Thyroid gland (tissue), 4 donors: Measurements from ENCODE around the gene SPRR3. TPM values are rescaled to one million over a fixed set of nuclear protein-coding genes. Genes with fewer than 3 reads are reported as not detected.

Experiments
- DNase-seq, 2 donors: peaks; one replicate each; pipeline ENCODE4 v3.0.0-alpha.2; 2019
- H3K27ac ChIP-seq, 3 donors: fragments of 200-600 bp; sonication (generic); 1 replicate in 2 of 3; 2 replicates in 1 of 3; pipeline ENCODE4 v1.5.1; 2016 to 2019; ENCODE audit warnings: mild to moderate bottlenecking in 1 of 3, moderate library complexity in 1 of 3
- H3K27me3 ChIP-seq: fragments of 200-600 bp; sonication (generic); one replicate; pipeline ENCODE4 v1.5.1; 2019
- H3K36me3 ChIP-seq, 2 donors: fragments of 200-600 bp; sonication (generic); one replicate each; pipeline ENCODE4 v1.5.1; 2016 to 2019
- H3K4me1 ChIP-seq, 2 donors: fragments of 200-600 bp; sonication (generic); one replicate each; pipeline ENCODE4 v1.5.1; 2017 to 2019
- H3K4me3 ChIP-seq, 3 donors: fragments of 200-600 bp; sonication (generic); replicated peaks in 1 of 3; 1 replicate in 2 of 3; 2 replicates in 1 of 3; pipeline ENCODE4 v1.5.1; 2016; ENCODE audit warnings: mild to moderate bottlenecking in 1 of 3
- H3K9me3 ChIP-seq: fragments of 200-600 bp; sonication (generic); one replicate; pipeline ENCODE4 v1.5.1; 2017
- POLR2A ChIP-seq, 2 donors: fragments of 450-650 bp; IDR thresholded peaks; one replicate each; pipeline ENCODE4 v1.6.1; 2017; ENCODE audit warnings: antibody characterized with exemption in 2 of 2, mild to moderate bottlenecking in 2 of 2, moderate library complexity in 1 of 2
- WGBS, 2 donors: methylation state at CpG; one replicate each; pipeline ENCODE4 v1.1.5; 2017; 5-methylcytosine and 5-hydroxymethylcytosine counted together
- intact Hi-C: fragments of 100-400 bp; cut with DNase I; formaldehyde crosslinking; loops from one replicate; pipeline ENCODE4 v1.15.1; 2023
- total RNA-seq, 4 donors: library from RNA; depleted of rRNA; stranded (reverse); fragments of >200 nt; gene quantifications; one replicate each; pipeline ENCODE4 v1.2.3, GENCODE V29; 2016
- TF ChIP-seq, protein P1 (sequence below), 6 experiments: fragments of 200-600 bp in 3 of 6; fragments of 450-650 bp in 3 of 6; sonication (generic) in 3 of 6; IDR thresholded peaks; one replicate each; pipeline ENCODE4 v1.5.1; 2016 to 2019; ENCODE audit warnings: antibody characterized with exemption in 6 of 6, mild to moderate bottlenecking in 2 of 6, inconsistent platforms in 1 of 6, moderate library complexity in 1 of 6

Gene SPRR3
- total RNA-seq, 4 donors from 2014 or later = not detected

- Histone ChIP-seq H3K4me1 (no peaks in the 10 kb centered on the region), H3K27ac (no peak overlapping the region), H3K27me3 (no peaks in the 10 kb centered on the region), H3K36me3 (no peaks in the 10 kb centered on the region), H3K9me3 (no peaks in the 10 kb centered on the region), H3K4me3 (no peak overlapping the region)
- DNase-seq = no peak
- intact Hi-C loops = no loop called here
- no peak for TF ChIP-seq POLR2A (IDR thresholded peaks at IDR 0.05)
- TF ChIP-seq, protein P1, sequence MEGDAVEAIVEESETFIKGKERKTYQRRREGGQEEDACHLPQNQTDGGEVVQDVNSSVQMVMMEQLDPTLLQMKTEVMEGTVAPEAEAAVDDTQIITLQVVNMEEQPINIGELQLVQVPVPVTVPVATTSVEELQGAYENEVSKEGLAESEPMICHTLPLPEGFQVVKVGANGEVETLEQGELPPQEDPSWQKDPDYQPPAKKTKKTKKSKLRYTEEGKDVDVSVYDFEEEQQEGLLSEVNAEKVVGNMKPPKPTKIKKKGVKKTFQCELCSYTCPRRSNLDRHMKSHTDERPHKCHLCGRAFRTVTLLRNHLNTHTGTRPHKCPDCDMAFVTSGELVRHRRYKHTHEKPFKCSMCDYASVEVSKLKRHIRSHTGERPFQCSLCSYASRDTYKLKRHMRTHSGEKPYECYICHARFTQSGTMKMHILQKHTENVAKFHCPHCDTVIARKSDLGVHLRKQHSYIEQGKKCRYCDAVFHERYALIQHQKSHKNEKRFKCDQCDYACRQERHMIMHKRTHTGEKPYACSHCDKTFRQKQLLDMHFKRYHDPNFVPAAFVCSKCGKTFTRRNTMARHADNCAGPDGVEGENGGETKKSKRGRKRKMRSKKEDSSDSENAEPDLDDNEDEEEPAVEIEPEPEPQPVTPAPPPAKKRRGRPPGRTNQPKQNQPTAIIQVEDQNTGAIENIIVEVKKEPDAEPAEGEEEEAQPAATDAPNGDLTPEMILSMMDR (IDR thresholded peaks at IDR 0.05) = no peak
- WGBS, 2 donors = 77 to 85% methylated on average over 4 of the region's 4 CpGs
These were observed 29.2 kb upstream of the SPRR3 start for GRCh38 chr1:152972196-152972886.

- H3K9me3 ChIP-seq = no peaks in the 10 kb centered on the region
- intact Hi-C loops = no loop called here
- WGBS, 2 donors = 77 to 79% methylated on average over 1 of the region's 1 CpG
- DNase-seq = no peak
- H3K27me3 ChIP-seq = no peaks in the 10 kb centered on the region
- no peaks in the 10 kb centered on the region for H3K4me1 ChIP-seq
- no peak overlapping the region for H3K4me3 ChIP-seq
- H3K36me3 ChIP-seq = no peaks in the 10 kb centered on the region
- H3K27ac ChIP-seq = no peak overlapping the region
- TF ChIP-seq POLR2A (IDR thresholded peaks at IDR 0.05) = no peak
- TF ChIP-seq, protein P1 (IDR thresholded peaks at IDR 0.05) = no peak
These were observed 24.9 kb upstream of the SPRR3 start for GRCh38 chr1:152976688-152977087.

- Histone ChIP-seq H3K4me1 (no peaks in the 10 kb centered on the region), H3K36me3 (no peaks in the 10 kb centered on the region), H3K4me3 (no peak overlapping the region), H3K27me3 (no peaks in the 10 kb centered on the region), H3K9me3 (no peaks in the 10 kb centered on the region), H3K27ac (no peak overlapping the region)
- DNase-seq = no peak
- intact Hi-C loops = no loop called here
- TF ChIP-seq, protein P1 (IDR thresholded peaks at IDR 0.05) = no peak
- no peak for TF ChIP-seq POLR2A (IDR thresholded peaks at IDR 0.05)
These were observed 23.9 kb upstream of the SPRR3 start for GRCh38 chr1:152977614-152978013.

- 64 to 85% methylated on average over 1 of the region's 1 CpG for WGBS, 2 donors
- Histone ChIP-seq H3K27me3 (no peaks in the 10 kb centered on the region), H3K4me1 (no peaks in the 10 kb centered on the region), H3K9me3 (no peaks in the 10 kb centered on the region), H3K4me3 (no peak overlapping the region), H3K36me3 (no peaks in the 10 kb centered on the region), H3K27ac (no peak overlapping the region)
- intact Hi-C loops = no loop called here
- no peak for TF ChIP-seq POLR2A (IDR thresholded peaks at IDR 0.05)
- TF ChIP-seq, protein P1 (IDR thresholded peaks at IDR 0.05) = no peak
- DNase-seq = no peak
These were observed 20.9 kb upstream of the SPRR3 start for GRCh38 chr1:152980676-152981075.

DNA sequence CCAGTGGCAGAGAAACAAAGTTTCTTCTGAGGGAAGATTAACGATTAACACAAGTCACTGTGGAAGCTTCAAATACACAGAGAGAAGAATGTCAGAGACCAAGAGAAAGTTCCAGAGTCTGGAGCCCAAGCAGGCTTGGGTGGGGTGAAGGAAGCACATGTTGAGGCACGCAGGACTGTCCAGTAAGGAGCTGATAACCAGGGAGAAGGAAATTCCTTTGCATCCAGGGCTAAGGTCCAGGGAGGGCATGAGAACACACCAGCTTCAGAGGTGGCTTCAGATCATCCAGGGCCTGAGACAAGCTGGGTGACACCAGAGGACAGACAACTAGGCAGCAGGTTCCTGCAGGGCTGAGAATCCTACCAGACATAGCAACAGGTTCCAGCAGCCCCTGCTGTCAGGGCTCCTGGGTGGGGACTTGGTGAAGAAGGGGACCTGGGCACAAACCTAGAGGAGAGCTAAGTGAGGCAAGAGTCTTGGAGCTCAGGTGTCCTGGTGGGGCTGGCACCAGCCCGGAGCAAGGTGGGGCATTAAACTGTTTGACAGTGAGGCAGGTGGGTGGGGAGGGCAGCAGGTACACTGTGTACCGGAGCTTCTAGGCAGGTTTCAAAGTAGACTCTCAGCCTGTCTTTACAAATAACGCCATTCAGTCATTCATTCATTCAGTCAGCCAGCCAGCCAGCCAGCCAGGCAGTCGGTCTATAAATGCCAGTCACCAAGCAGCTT lies 20.2 kb upstream of the SPRR3 start:
- 87 to 94% methylated on average over 5 to 6 of the region's 6 CpGs for WGBS, 2 donors
- Histone ChIP-seq H3K4me3 (no peak overlapping the region), H3K4me1 (no peaks in the 10 kb centered on the region), H3K27ac (no peak overlapping the region), H3K9me3 (no peaks in the 10 kb centered on the region), H3K27me3 (no peaks in the 10 kb centered on the region), H3K36me3 (no peaks in the 10 kb centered on the region)
- no peak for TF ChIP-seq POLR2A (IDR thresholded peaks at IDR 0.05)
- TF ChIP-seq, protein P1 (IDR thresholded peaks at IDR 0.05) = no peak
- intact Hi-C loops = no loop called here
- DNase-seq = no peak
